H1 (cell line): Measurements from ENCODE around the gene CLP1. TPM values are rescaled to one million over a fixed set of nuclear protein-coding genes. Genes with fewer than 3 reads are reported as not detected.
A peak's percentile ranks its signal among the peaks of the same experiment; 100 is the strongest.

Source experiments
- CTCF ChIA-PET: fragments of 300-600 bp; sonication (Branson Sonifier 250); formaldehyde crosslinking; loops from one replicate; lab custom pipeline; 2021; ENCODE audit not compliant: partially characterized antibody; lab: Charles Lee
- POLR2A ChIA-PET: fragments of 300-600 bp; sonication (Branson Sonifier 250); formaldehyde crosslinking; loops from one replicate; lab custom pipeline; 2021; ENCODE audit warnings: inconsistent platforms; ENCODE audit not compliant: partially characterized antibody; lab: Charles Lee
- DNase-seq, 2 experiments: peaks; one replicate each; pipeline versions ENCODE4 v3.0.0 to v3.0.0-alpha.2; 2010 to 2022; ENCODE audit warnings: low spot score in 2 of 2, low read depth in 1 of 2, mixed read lengths in 1 of 2
- FAIRE-seq: peaks from 2 replicates; lab custom pipeline; 2011; peaks lifted over from hg19 to GRCh38; lab: Jason Lieb, UNC
- H2AFZ ChIP-seq: 2 replicates; pipeline ENCODE4 v1.8.1; 2012; ENCODE audit warnings: low read length, inconsistent platforms
- H2AK5ac ChIP-seq: 2 replicates; pipeline ENCODE4 v1.6.1; 2013; ENCODE audit warnings: low read depth, low read length
- H2BK120ac ChIP-seq: replicated peaks from 2 replicates; pipeline ENCODE3; 2013; ENCODE audit warnings: low read depth, low read length, inconsistent platforms
- H2BK12ac ChIP-seq: 2 replicates; pipeline ENCODE4 v1.6.1; 2013; ENCODE audit warnings: low read depth, low read length
- H2BK15ac ChIP-seq: 2 replicates; pipeline ENCODE4 v1.6.1; 2013; ENCODE audit warnings: low read length
- H2BK20ac ChIP-seq: 2 replicates; pipeline ENCODE4 v1.6.1; 2013; ENCODE audit warnings: low read length
- H2BK5ac ChIP-seq: 2 replicates; pipeline ENCODE4 v1.6.1; 2013; ENCODE audit warnings: low read depth, low read length
- H3K14ac ChIP-seq: 2 replicates; pipeline ENCODE4 v1.6.1; 2013; ENCODE audit warnings: inconsistent platforms; ENCODE audit not compliant: insufficient read length
- H3K18ac ChIP-seq: 2 replicates; pipeline ENCODE4 v1.6.1; 2013; ENCODE audit warnings: low read length; ENCODE audit errors: extremely low read depth
- H3K23ac ChIP-seq: 2 replicates; pipeline ENCODE4 v1.6.1; 2013; ENCODE audit warnings: inconsistent platforms; ENCODE audit not compliant: insufficient read length
- H3K23me2 ChIP-seq: 2 replicates; pipeline ENCODE4 v1.6.1; 2013; ENCODE audit warnings: low read depth, low read length
- H3K27ac ChIP-seq: 2 replicates; pipeline ENCODE4 v1.6.1; 2011; ENCODE audit warnings: low read depth, low read length, inconsistent platforms
- H3K27me3 ChIP-seq, 4 experiments: replicated peaks in 1 of 4; 1 replicate in 1 of 4; 2 replicates in 3 of 4; pipeline versions ENCODE4 v1.6.1 to v1.8.1; 2011 to 2013; ENCODE audit warnings: low read length in 3 of 4, mild to moderate bottlenecking in 3 of 4, inconsistent platforms in 2 of 4, mixed read lengths in 2 of 4, moderate library complexity in 1 of 4; ENCODE audit not compliant: control insufficient read depth in 3 of 4, insufficient read depth in 3 of 4; ENCODE audit errors: extremely low read depth in 1 of 4
- H3K36me3 ChIP-seq, 4 experiments: 2 replicates each; pipeline versions ENCODE4 v1.6.1 to v1.8.1; 2011 to 2013; ENCODE audit warnings: mild to moderate bottlenecking in 4 of 4, low read length in 3 of 4, moderate library complexity in 2 of 4, control low read depth in 1 of 4, inconsistent platforms in 1 of 4; ENCODE audit not compliant: insufficient read depth in 4 of 4, control insufficient read depth in 2 of 4
- H3K4ac ChIP-seq: replicated peaks from 2 replicates; pipeline ENCODE3; 2013; ENCODE audit warnings: low read length, low read depth, mixed read lengths, inconsistent platforms; ENCODE audit not compliant: insufficient read length
- H3K4me1 ChIP-seq, 4 experiments: replicated peaks in 1 of 4; 1 replicate in 1 of 4; 2 replicates in 3 of 4; pipeline versions ENCODE4 v1.6.1 to v1.8.1; 2011 to 2013; ENCODE audit warnings: low read length in 3 of 4, inconsistent platforms in 2 of 4, mixed read lengths in 1 of 4; ENCODE audit not compliant: insufficient read depth in 4 of 4, control insufficient read depth in 3 of 4
- H3K4me2 ChIP-seq, 2 experiments: 2 replicates each; pipeline versions ENCODE4 v1.6.1 to v1.8.1; 2011 to 2013; ENCODE audit warnings: low read depth in 2 of 2, low read length in 2 of 2, control low read depth in 1 of 2, inconsistent platforms in 1 of 2, mild to moderate bottlenecking in 1 of 2; ENCODE audit not compliant: insufficient read depth in 1 of 2
- H3K4me3 ChIP-seq, 4 experiments: fragments of 200-600, 300-600 bp in 1 of 4; sonication (generic), shearing (Covaris generic), sonication (Bioruptor Twin) in 1 of 4; 2 replicates each; pipeline versions ENCODE4 v1.5.1 to v1.8.1; 2011 to 2016; ENCODE audit warnings: low read length in 4 of 4, low read depth in 3 of 4, control low read depth in 2 of 4, inconsistent platforms in 2 of 4, mild to moderate bottlenecking in 2 of 4, mixed read lengths in 1 of 4, moderate library complexity in 1 of 4; ENCODE audit not compliant: insufficient read depth in 2 of 4; ENCODE audit errors: extremely low read depth in 1 of 4
- H3K56ac ChIP-seq: replicated peaks from 2 replicates; pipeline ENCODE3; 2013; ENCODE audit warnings: low read depth, mild to moderate bottlenecking, mixed read lengths, low read length, inconsistent platforms; ENCODE audit not compliant: insufficient read length
- H3K79me1 ChIP-seq: 2 replicates; pipeline ENCODE4 v1.6.1; 2013; ENCODE audit warnings: low read depth, low read length, control low read depth
- H3K79me2 ChIP-seq, 2 experiments: 2 replicates each; pipeline versions ENCODE4 v1.6.1 to v1.8.1; 2012 to 2013; ENCODE audit warnings: low read length in 2 of 2, mild to moderate bottlenecking in 2 of 2, inconsistent platforms in 1 of 2; ENCODE audit not compliant: insufficient read depth in 2 of 2, control insufficient read depth in 1 of 2
- H3K9ac ChIP-seq, 4 experiments: replicated peaks in 1 of 4; 1 replicate in 1 of 4; 2 replicates in 3 of 4; pipeline versions ENCODE4 v1.6.1 to v1.8.1; 2011 to 2013; ENCODE audit warnings: low read depth in 3 of 4, low read length in 3 of 4, control low read depth in 2 of 4, mild to moderate bottlenecking in 2 of 4, moderate library complexity in 2 of 4, inconsistent platforms in 1 of 4; ENCODE audit errors: extremely low read depth in 1 of 4
- H3K9me3 ChIP-seq, 2 experiments: 2 replicates each; pipeline versions ENCODE4 v1.6.1 to v1.8.1; 2012 to 2013; ENCODE audit warnings: mild to moderate bottlenecking in 2 of 2, moderate library complexity in 2 of 2, control low read depth in 1 of 2, inconsistent platforms in 1 of 2, low read depth in 1 of 2, low read length in 1 of 2, mixed read lengths in 1 of 2; ENCODE audit not compliant: insufficient read depth in 2 of 2
- H4K20me1 ChIP-seq, 2 experiments: replicated peaks in 1 of 2; 2 replicates each; pipeline versions ENCODE3 to v1.8.1; 2011 to 2013; ENCODE audit warnings: inconsistent platforms in 2 of 2, low read length in 2 of 2, mild to moderate bottlenecking in 1 of 2; ENCODE audit not compliant: insufficient read depth in 2 of 2, control insufficient read depth in 1 of 2
- H4K5ac ChIP-seq: 2 replicates; pipeline ENCODE4 v1.6.1; 2013; ENCODE audit warnings: low read length, low read depth, mixed read lengths, inconsistent platforms; ENCODE audit not compliant: insufficient read length
- H4K8ac ChIP-seq: 2 replicates; pipeline ENCODE4 v1.8.0; 2013; ENCODE audit warnings: mild to moderate bottlenecking, moderate library complexity, low read length, inconsistent platforms; ENCODE audit not compliant: insufficient read depth; ENCODE audit errors: extremely low read depth
- H4K91ac ChIP-seq: replicated peaks from 2 replicates; pipeline ENCODE3; 2013; ENCODE audit warnings: low read length, mixed read lengths, inconsistent platforms; ENCODE audit not compliant: insufficient read length
- BACH1 ChIP-seq: IDR thresholded peaks from 2 replicates; pipeline ENCODE4 v1.6.1; 2012; ENCODE audit warnings: low read length, improper control_type of control experiment
- CEBPB ChIP-seq: IDR thresholded peaks from 2 replicates; pipeline ENCODE4 v1.6.1; 2012; ENCODE audit warnings: low read depth, low read length
- POLR2A ChIP-seq, 2 experiments: IDR thresholded peaks; 1 replicate in 1 of 2; 2 replicates in 1 of 2; pipeline ENCODE4 v1.6.1; 2011; ENCODE audit warnings: low read depth in 2 of 2, low read length in 2 of 2, mild to moderate bottlenecking in 2 of 2; ENCODE audit errors: control extremely low read depth in 1 of 2
- SP1 ChIP-seq: IDR thresholded peaks from 2 replicates; pipeline ENCODE4 v1.6.1; 2011; ENCODE audit warnings: low read depth, low read length
- whole genome bisulfite sequencing, 2 experiments: shearing (Covaris generic) in 1 of 2; methylation state at CpG; one replicate each; pipeline versions ENCODE4 v1.1.6 to v1.1.7; 2013 to 2015; ENCODE audit warnings: low lambda C conversion rate in 2 of 2, mixed read lengths in 2 of 2, inconsistent platforms in 1 of 2, low coverage in 1 of 2, missing lambda C conversion rate in 1 of 2; ENCODE audit not compliant: insufficient replicate concordance in 2 of 2, insufficient coverage in 1 of 2, insufficient read length in 1 of 2; ENCODE audit errors: extremely low coverage in 1 of 2, missing lambda C conversion rate in 1 of 2; 5-methylcytosine and 5-hydroxymethylcytosine counted together
- polyA plus RNA-seq, 7 experiments: library from polyadenylated mRNA; depleted of rRNA in 3 of 7; stranded (reverse) in 5 of 7; unstranded in 2 of 7; fragments of >200 nt in 5 of 7; fragments of 200-250 nt in 2 of 7; gene quantifications; 1 replicate in 5 of 7; 2 replicates in 1 of 7; 4 replicates in 1 of 7; pipeline versions ENCODE4 v1.2.1 to v1.2.3, GENCODE V29; 2011 to 2013; ENCODE audit warnings: missing spikeins in 2 of 7, mixed read lengths in 2 of 7
- total RNA-seq: library from RNA; stranded (reverse); fragmentation: NEBNext Ultra II Directional; extraction: Animal tissue kit (Norgen Biotek cat#: 25700); gene quantifications from 2 replicates; pipeline ENCODE4 v1.2.1, GENCODE V29; 2021

The CLP1 gene
- total and polyA plus RNA-seq, 2 of the 8 experiments (the other 6 are each of a cell fraction or from before 2014, with no cell fraction given): 29.4 to 29.9 TPM

DNA sequence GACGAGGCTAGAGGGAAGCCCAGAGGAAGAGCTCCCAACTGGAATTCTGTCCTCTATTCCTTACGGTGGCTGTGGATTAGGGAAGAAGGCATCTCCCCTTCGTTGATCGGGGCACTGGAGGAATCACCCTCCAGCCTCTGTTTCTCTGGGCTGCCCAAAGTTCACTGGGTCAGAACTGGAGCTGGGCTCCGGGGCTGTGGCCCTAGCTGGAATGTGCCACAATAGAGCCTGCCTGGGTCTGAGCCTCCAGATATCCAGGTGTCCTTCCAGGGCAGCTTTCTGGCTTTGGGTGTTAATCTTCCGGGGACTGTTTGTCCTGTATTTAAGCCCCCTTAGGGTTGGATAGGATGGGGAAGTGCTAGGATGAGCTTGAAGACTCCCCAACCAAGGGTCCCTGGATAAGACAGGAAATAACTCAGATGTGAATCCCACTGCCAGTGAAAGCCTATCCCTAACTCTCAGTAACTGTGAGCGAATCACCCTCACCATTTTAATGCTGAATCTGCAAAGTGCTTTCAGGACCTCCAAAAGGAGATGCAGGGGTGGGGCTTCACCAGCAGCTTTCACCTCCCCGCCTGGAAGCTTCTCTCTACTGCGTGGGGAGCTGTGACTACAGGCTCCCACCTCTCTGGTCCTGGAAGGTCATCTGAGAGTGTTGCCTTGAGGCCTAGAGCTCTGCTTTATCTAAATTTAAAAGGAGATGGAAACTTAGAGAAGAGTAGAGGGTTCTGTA lies 17.3 kb upstream of the CLP1 start:
- H4K5ac ChIP-seq: peak overlapping the region; percentile 90
- no peaks in the 10 kb centered on the region for H3K27me3 ChIP-seq
- H3K36me3 ChIP-seq: peaks cover 9 to 29% (median 13%) of the 10 kb centered on the region in 4 experiments; a peak in 6 of 8 replicates
- no peak for DNase-seq
- peak overlapping the region; percentile 89 for H3K27ac ChIP-seq
- peak overlapping the region; percentile 69 for H3K14ac ChIP-seq
- peak overlapping the region; percentile 88; the same call in 1 of the 2 replicates for H2BK15ac ChIP-seq
- 17% methylated on average over 9 of the region's 9 CpGs; no CpG with 5 or more reads in 1 of the 2 experiments for WGBS, 2 experiments
- peak overlapping the region; percentile 94 for H3K18ac ChIP-seq
- H2BK5ac ChIP-seq: peak overlapping the region; percentile 98
- peaks cover 19 to 37% (median 24%) of the 10 kb centered on the region in 4 experiments for H3K4me1 ChIP-seq
- H4K8ac ChIP-seq: peak overlapping the region; percentile 84
- peak overlapping the region; percentile 86; the same call in 1 of the 2 replicates for H2BK20ac ChIP-seq
- H3K23me2 ChIP-seq: peaks cover 17% of the 10 kb centered on the region
- H3K4ac ChIP-seq: peak overlapping the region; percentile 97
- H2AFZ ChIP-seq: no peak overlapping the region
- peak overlapping the region; percentile 98 for H2BK120ac ChIP-seq
- POLR2A ChIA-PET: interaction anchor here (0.7 to 29.6 kb wide), 49 partner anchors 8 to 345 kb away, joined by 3 to 1546 read pairs (median 6); partner anchors contain the start of genes CLP1, MED19, RTN4RL2 and SELENOH
- H2BK12ac ChIP-seq: peak overlapping the region; percentile 95; the same call in 1 of the 2 replicates
- H3K4me2 ChIP-seq: peak overlapping the region; percentile 91 to 94
- no peak overlapping the region for H3K23ac ChIP-seq
- peak overlapping the region; percentile 94 to 100 (median 98) for H3K4me3 ChIP-seq
- CTCF ChIA-PET: interaction anchor here (0.6 to 14.3 kb wide), 50 partner anchors 8 to 297 kb away, joined by 3 to 357 read pairs (median 6); partner anchors contain the start of genes RTN4RL2, SERPING1, UBE2L6 and YPEL4
- peak overlapping the region; percentile 100 for H4K91ac ChIP-seq
- peak overlapping the region; percentile 96 for H3K56ac ChIP-seq
- peaks cover 0 to 38% of the 10 kb centered on the region in 2 experiments; a peak in 2 of 4 replicates for H3K79me2 ChIP-seq
- H2AK5ac ChIP-seq: peak overlapping the region; percentile 41; the same call in 1 of the 2 replicates
- peaks cover 19 to 28% of the 10 kb centered on the region in 2 experiments for H4K20me1 ChIP-seq
- H3K9ac ChIP-seq: peak overlapping the region in 3 of 4 experiments; percentile 68 to 82 (median 81); a peak in 6 of 7 replicates
- no peak for FAIRE-seq
- peaks cover 10% of the 10 kb centered on the region; the same call in 1 of the 2 replicates for H3K79me1 ChIP-seq
- no peaks in the 10 kb centered on the region for H3K9me3 ChIP-seq
- TF ChIP-seq POLR2A (IDR thresholded peaks at IDR 0.05; ENCODE audit: control extremely low read depth in 1 of 2, low read depth in 2 of 2, low read length in 2 of 2): peak in 1 of 2 experiments; percentile 3; a peak in 2 of 3 replicates
- no peak for TF ChIP-seq SP1
- TF ChIP-seq CEBPB: no peak
- no peak for TF ChIP-seq BACH1
